Measurements from ENCODE around the gene ARFRP1. TPM values are rescaled to one million over a fixed set of nuclear protein-coding genes. Genes with fewer than 3 reads are reported as not detected.
"Not testable (repeated sequence)": the region's sequence is repeated elsewhere in the genome, so short reads cannot be mapped to it uniquely, and the experiment has no call there.

The ARFRP1 gene
- total RNA-seq, 1 donor from 2014 or later = 46.1 TPM

DNA sequence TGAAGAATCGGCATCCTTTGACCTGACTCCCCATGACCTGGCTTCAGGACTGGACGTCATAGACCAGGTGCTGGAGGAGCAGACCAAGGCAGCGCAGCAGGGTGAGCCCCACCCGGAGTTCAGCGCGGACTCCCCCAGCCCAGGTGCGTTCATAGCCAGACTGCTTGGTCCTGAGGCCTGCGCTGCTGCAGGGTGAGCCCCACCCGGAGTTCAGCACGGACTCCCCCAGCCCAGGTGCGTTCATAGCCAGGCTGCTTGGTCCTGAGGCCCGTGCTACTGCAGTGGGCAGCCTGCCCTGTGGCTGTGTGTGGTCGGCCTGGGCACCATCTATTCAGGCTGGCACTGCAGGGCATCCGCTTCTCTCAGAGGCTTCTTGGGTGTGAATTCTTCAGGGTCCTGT, 33.8 kb downstream of the ARFRP1 start:
- no peak overlapping the region for H3K4me3 Mint-ChIP-seq (ENCODE audit: unreplicated experiment)
- DNase-seq (ENCODE audit: extremely low spot score, unreplicated experiment) = no peak
- H3K9me3 Mint-ChIP-seq (ENCODE audit: unreplicated experiment) = no peaks in the 10 kb centered on the region
- no peak overlapping the region for H3K27ac Mint-ChIP-seq (ENCODE audit: unreplicated experiment)
- TF ChIP-seq CTCF (IDR thresholded peaks at IDR 0.05) = no peak
- no peaks in the 10 kb centered on the region for H3K4me1 Mint-ChIP-seq (ENCODE audit: unreplicated experiment)
- H3K27me3 Mint-ChIP-seq (ENCODE audit: unreplicated experiment) = no peaks in the 10 kb centered on the region
- H3K36me3 Mint-ChIP-seq (ENCODE audit: unreplicated experiment) = peaks cover 20% of the 10 kb centered on the region

DNA sequence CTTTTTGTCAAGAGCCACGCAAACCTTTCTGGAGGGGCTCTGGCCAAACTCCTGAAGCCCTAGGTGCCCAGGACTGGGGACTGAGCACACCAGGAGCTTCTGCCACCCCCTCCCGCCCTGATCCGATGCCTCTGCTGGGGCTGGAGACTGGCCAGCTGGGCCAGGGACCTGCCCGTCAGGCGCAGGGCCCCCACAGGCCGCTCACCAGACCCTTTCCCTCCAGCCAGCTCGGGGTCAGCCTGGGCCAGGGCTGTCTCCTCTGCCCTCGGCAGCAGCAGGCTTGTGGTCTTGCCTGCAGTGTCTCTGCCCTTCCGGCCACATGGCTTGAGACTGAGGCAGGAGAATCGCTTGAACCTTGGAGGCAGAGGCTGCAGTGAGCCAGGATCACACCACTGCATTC, 35.1 kb downstream of the ARFRP1 start:
- Mint-ChIP-seq H3K27me3 (ENCODE audit: unreplicated experiment) (no peaks in the 10 kb centered on the region), H3K4me1 (ENCODE audit: unreplicated experiment) (no peaks in the 10 kb centered on the region), H3K36me3 (ENCODE audit: unreplicated experiment) (peaks cover 25% of the 10 kb centered on the region), H3K27ac (ENCODE audit: unreplicated experiment) (no peak overlapping the region), H3K4me3 (ENCODE audit: unreplicated experiment) (no peak overlapping the region), H3K9me3 (ENCODE audit: unreplicated experiment) (no peaks in the 10 kb centered on the region)
- no peak for DNase-seq (ENCODE audit: extremely low spot score, unreplicated experiment)
- no peak for TF ChIP-seq CTCF (IDR thresholded peaks at IDR 0.05)

DNA sequence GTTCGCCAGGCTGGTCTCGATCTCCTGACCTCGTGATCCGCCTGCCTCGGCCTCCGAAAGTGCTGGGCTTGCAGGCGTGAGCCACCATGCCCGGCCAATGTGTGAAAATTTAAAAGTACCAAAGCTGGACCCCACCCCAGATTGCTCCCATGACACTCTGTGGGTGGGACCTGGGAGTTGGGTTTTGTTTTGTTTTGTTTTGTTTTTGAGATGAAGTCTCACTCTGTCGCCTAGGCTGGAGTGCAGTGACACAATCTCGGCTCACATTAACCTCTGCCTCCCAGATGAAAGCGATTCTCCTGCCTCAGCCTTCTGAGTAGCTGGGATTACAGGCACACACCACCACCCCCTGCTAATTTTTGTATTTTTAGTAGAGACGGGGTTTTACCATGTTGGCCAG, 36.1 kb downstream of the ARFRP1 start:
- H3K27me3 Mint-ChIP-seq (ENCODE audit: unreplicated experiment); H3K4me3 Mint-ChIP-seq (ENCODE audit: unreplicated experiment); H3K9me3 Mint-ChIP-seq (ENCODE audit: unreplicated experiment); H3K4me1 Mint-ChIP-seq (ENCODE audit: unreplicated experiment); H3K27ac Mint-ChIP-seq (ENCODE audit: unreplicated experiment); DNase-seq (ENCODE audit: extremely low spot score, unreplicated experiment): not testable (repeated sequence)
- peaks cover 19% of the 10 kb centered on the region for H3K36me3 Mint-ChIP-seq (ENCODE audit: unreplicated experiment)

- no peaks in the 10 kb centered on the region for H3K27me3 Mint-ChIP-seq (ENCODE audit: unreplicated experiment)
- peaks cover 17% of the 10 kb centered on the region for H3K36me3 Mint-ChIP-seq (ENCODE audit: unreplicated experiment)
- H3K4me3 Mint-ChIP-seq (ENCODE audit: unreplicated experiment) = no peak overlapping the region
- no peak for DNase-seq (ENCODE audit: extremely low spot score, unreplicated experiment)
- TF ChIP-seq CTCF (IDR thresholded peaks at IDR 0.05) = no peak
- H3K27ac Mint-ChIP-seq (ENCODE audit: unreplicated experiment) = no peak overlapping the region
- H3K4me1 Mint-ChIP-seq (ENCODE audit: unreplicated experiment) = no peaks in the 10 kb centered on the region
- no peaks in the 10 kb centered on the region for H3K9me3 Mint-ChIP-seq (ENCODE audit: unreplicated experiment)
Observed at GRCh38 chr20:63668351-63668750, 39.4 kb downstream of the ARFRP1 start.

- H3K27me3 Mint-ChIP-seq (ENCODE audit: unreplicated experiment) = no peaks in the 10 kb centered on the region
- H3K4me1 Mint-ChIP-seq (ENCODE audit: unreplicated experiment) = no peaks in the 10 kb centered on the region
- H3K36me3 Mint-ChIP-seq (ENCODE audit: unreplicated experiment) = peaks cover 17% of the 10 kb centered on the region
- no peak for TF ChIP-seq CTCF (IDR thresholded peaks at IDR 0.05)
- H3K9me3 Mint-ChIP-seq (ENCODE audit: unreplicated experiment) = no peaks in the 10 kb centered on the region
- no peak for DNase-seq (ENCODE audit: extremely low spot score, unreplicated experiment)
- H3K27ac Mint-ChIP-seq (ENCODE audit: unreplicated experiment) = no peak overlapping the region
- no peak overlapping the region for H3K4me3 Mint-ChIP-seq (ENCODE audit: unreplicated experiment)
Observed at GRCh38 chr20:63667858-63668257, 39.9 kb downstream of the ARFRP1 start.

DNA sequence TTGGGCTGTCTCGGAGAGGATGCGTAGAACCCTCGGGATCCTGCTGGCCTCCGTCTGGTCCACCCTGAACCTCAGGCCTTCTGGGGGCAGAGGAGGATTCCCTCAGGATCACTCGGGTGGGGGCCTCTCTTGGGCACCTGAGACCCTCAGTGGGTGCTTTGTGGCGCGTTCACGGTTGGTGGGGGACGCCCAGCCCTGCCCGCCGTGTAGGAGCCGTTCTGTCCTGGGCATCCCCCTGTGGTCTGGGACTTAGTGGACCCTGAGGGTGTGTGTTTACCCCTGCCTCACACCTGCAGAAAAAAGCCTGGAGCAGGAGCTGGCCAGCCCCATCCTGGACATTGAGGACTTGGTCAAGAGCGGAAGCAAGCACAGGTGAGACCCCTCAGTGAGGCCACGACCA, 42.1 kb downstream of the ARFRP1 start:
- no peaks in the 10 kb centered on the region for H3K4me1 Mint-ChIP-seq (ENCODE audit: unreplicated experiment)
- H3K4me3 Mint-ChIP-seq (ENCODE audit: unreplicated experiment) = no peak overlapping the region
- TF ChIP-seq CTCF (IDR thresholded peaks at IDR 0.05) = no peak
- H3K27ac Mint-ChIP-seq (ENCODE audit: unreplicated experiment) = no peak overlapping the region
- H3K9me3 Mint-ChIP-seq (ENCODE audit: unreplicated experiment) = no peaks in the 10 kb centered on the region
- no peaks in the 10 kb centered on the region for H3K27me3 Mint-ChIP-seq (ENCODE audit: unreplicated experiment)
- DNase-seq (ENCODE audit: extremely low spot score, unreplicated experiment) = no peak
- peaks cover 22% of the 10 kb centered on the region for H3K36me3 Mint-ChIP-seq (ENCODE audit: unreplicated experiment)

All from osteocyte (in vitro differentiated cells).